Activated CD8-positive, alpha-beta T cell treated with anti-CD3 and anti-CD28 coated beads for 36 hours (primary cell): ENCODE measurements around the gene ZNF512B. TPM values are rescaled to one million over a fixed set of nuclear protein-coding genes. Genes with fewer than 3 reads are reported as not detected.
A peak's percentile ranks its signal among the peaks of the same experiment; 100 is the strongest.

Experiments
- ATAC-seq: fragments of 200-7000 bp; cut with Tn5 transposase; one replicate; pipeline ENCODE4 v1.10.0; 2021; ENCODE audit warnings: mild to moderate bottlenecking, moderate library complexity
- CTCF ChIA-PET: fragments of 350-600 bp; sonication (Branson Sonifier 250); formaldehyde crosslinking; loops from one replicate; lab custom pipeline; 2021; ENCODE audit warnings: antibody characterized with exemption; lab: Charles Lee
- POLR2A ChIA-PET: fragments of 350-600 bp; sonication (Branson Sonifier 250); formaldehyde crosslinking; loops from one replicate; lab custom pipeline; 2021; ENCODE audit warnings: antibody characterized with exemption; lab: Charles Lee
- DNase-seq: peaks from one replicate; pipeline ENCODE4 v3.0.0-alpha.2; 2020
- H3K27ac Mint-ChIP-seq: one replicate; pipeline ENCODE4 v1.8.0; 2021; ENCODE audit warnings: mild to moderate bottlenecking, mixed read lengths
- H3K27me3 Mint-ChIP-seq: one replicate; pipeline ENCODE4 v1.8.0; 2021; ENCODE audit warnings: mixed read lengths
- H3K36me3 Mint-ChIP-seq: one replicate; pipeline ENCODE4 v1.8.0; 2021; ENCODE audit warnings: low read depth, mixed read lengths
- H3K4me1 Mint-ChIP-seq: one replicate; pipeline ENCODE4 v1.8.0; 2021; ENCODE audit warnings: low read depth, mixed read lengths
- H3K4me3 Mint-ChIP-seq: one replicate; pipeline ENCODE4 v1.8.0; 2021; ENCODE audit warnings: mild to moderate bottlenecking, moderate library complexity, mixed read lengths
- H3K9me3 Mint-ChIP-seq: one replicate; pipeline ENCODE4 v1.8.0; 2021; ENCODE audit warnings: mixed read lengths
- CTCF ChIP-seq: fragments of 200-600 bp; IDR thresholded peaks from one replicate; pipeline ENCODE4 v1.8.0; 2022; ENCODE audit warnings: antibody characterized with exemption, mild to moderate bottlenecking
- intact Hi-C: fragments of 100-400 bp; cut with micrococcal nuclease; formaldehyde crosslinking; loops from one replicate; pipeline ENCODE4 v1.10.0; 2022
- total RNA-seq, 2 experiments: library from RNA; stranded (reverse); gene quantifications; one replicate each; pipeline ENCODE4 v1.2.3, GENCODE V29; 2021

ZNF512B gene
- total RNA-seq, 2 experiments from 2014 or later: 7.5 to 8.6 TPM

- Mint-ChIP-seq H3K9me3 (no peaks in the 10 kb centered on the region), H3K27me3 (no peaks in the 10 kb centered on the region), H3K4me1 (peaks cover 31% of the 10 kb centered on the region), H3K4me3 (peak overlapping the region; percentile 81), H3K36me3 (peaks cover 4% of the 10 kb centered on the region), H3K27ac (peak overlapping the region; percentile 93)
- peak; percentile 91 for DNase-seq
- TF ChIP-seq CTCF: peak; percentile 15
- ATAC-seq: peak; percentile 64
- ChIA-PET CTCF (no interaction called here), POLR2A (interaction anchor here (0.6 to 2.1 kb wide), 5 partner anchors 11 to 72 kb away, joined by 3 to 10 read pairs (median 7); partner anchors contain the start of gene SAMD10)
- intact Hi-C loops: no loop called here
Observed at GRCh38 chr20:63957004-63957689, 12.6 kb downstream of the ZNF512B start.

- Mint-ChIP-seq H3K4me3 (peak overlapping the region; percentile 81), H3K36me3 (peaks cover 4% of the 10 kb centered on the region), H3K4me1 (peaks cover 31% of the 10 kb centered on the region), H3K27ac (peak overlapping the region; percentile 93), H3K27me3 (no peaks in the 10 kb centered on the region), H3K9me3 (no peaks in the 10 kb centered on the region)
- peak; percentile 7 for ATAC-seq
- ChIA-PET CTCF (interaction anchor here (1.0 to 1.2 kb wide), 5 partner anchors 10 to 250 kb away, joined by 3 to 4 read pairs (median 3); partner anchors contain the start of genes PRPF6 and TPD52L2), POLR2A (interaction anchor here (0.6 to 2.1 kb wide), 5 partner anchors 12 to 72 kb away, joined by 3 to 10 read pairs (median 7); partner anchors contain the start of gene SAMD10)
- intact Hi-C loops: no loop called here
- no peak for DNase-seq
- no peak for TF ChIP-seq CTCF
Observed at GRCh38 chr20:63956664-63957003, 13.1 kb downstream of the ZNF512B start.

GRCh38 chr20:63955827-63956663, 13.7 kb downstream of the ZNF512B start, which contains the start of gene UCKL1:
Gene UCKL1 (minus strand): TSS chr20:63956416. CDS start chr20:63956372, 44 bp downstream.
- POLR2A ChIA-PET: interaction anchor here (1.1 to 2.1 kb wide), 4 partner anchors 12 to 55 kb away, joined by 3 to 10 read pairs (median 8); partner anchors contain the start of gene SAMD10
- CTCF ChIA-PET: interaction anchor here (1.0 to 1.2 kb wide), 5 partner anchors 11 to 249 kb away, joined by 3 to 4 read pairs (median 3); partner anchors contain the start of genes PRPF6 and TPD52L2
- peak; percentile 19 for TF ChIP-seq CTCF
- Mint-ChIP-seq H3K9me3 (no peaks in the 10 kb centered on the region), H3K36me3 (no peaks in the 10 kb centered on the region), H3K4me1 (peaks cover 31% of the 10 kb centered on the region), H3K4me3 (peak within 1 kb of the TSS; percentile 81), H3K27me3 (no peaks in the 10 kb centered on the region), H3K27ac (peak within 1 kb of the TSS; percentile 93)
- ATAC-seq: peak; percentile 78
- peak; percentile 93 for DNase-seq
- intact Hi-C loops: no loop called here

GRCh38 chr20:63955281-63955826, 14.4 kb downstream of the ZNF512B start:
- no peaks in the 10 kb centered on the region for H3K27me3 Mint-ChIP-seq
- H3K4me1 Mint-ChIP-seq: peaks cover 31% of the 10 kb centered on the region
- no peaks in the 10 kb centered on the region for H3K36me3 Mint-ChIP-seq
- POLR2A ChIA-PET: interaction anchor here (1.2 to 2.1 kb wide), 3 partner anchors 13 to 54 kb away, joined by 3 to 8 read pairs (median 3); no protein-coding TSS in a partner anchor
- H3K4me3 Mint-ChIP-seq: peak overlapping the region; percentile 81
- H3K27ac Mint-ChIP-seq: peak overlapping the region; percentile 59
- ATAC-seq: no peak
- H3K9me3 Mint-ChIP-seq: no peaks in the 10 kb centered on the region
- peak; percentile 40 for TF ChIP-seq CTCF
- CTCF ChIA-PET: interaction anchor here (0.7 to 1.7 kb wide), 3 partner anchors 11 to 241 kb away, joined by 3 to 13 read pairs (median 3); no protein-coding TSS in a partner anchor
- DNase-seq: no peak
- intact Hi-C loops: no loop called here
